ENCODE data around the gene C1orf232.
A peak's percentile ranks its signal among the peaks of the same experiment; 100 is the strongest.

Gene C1orf232
- 0 reads per million in 9 experiments for total RNA-seq

DNA sequence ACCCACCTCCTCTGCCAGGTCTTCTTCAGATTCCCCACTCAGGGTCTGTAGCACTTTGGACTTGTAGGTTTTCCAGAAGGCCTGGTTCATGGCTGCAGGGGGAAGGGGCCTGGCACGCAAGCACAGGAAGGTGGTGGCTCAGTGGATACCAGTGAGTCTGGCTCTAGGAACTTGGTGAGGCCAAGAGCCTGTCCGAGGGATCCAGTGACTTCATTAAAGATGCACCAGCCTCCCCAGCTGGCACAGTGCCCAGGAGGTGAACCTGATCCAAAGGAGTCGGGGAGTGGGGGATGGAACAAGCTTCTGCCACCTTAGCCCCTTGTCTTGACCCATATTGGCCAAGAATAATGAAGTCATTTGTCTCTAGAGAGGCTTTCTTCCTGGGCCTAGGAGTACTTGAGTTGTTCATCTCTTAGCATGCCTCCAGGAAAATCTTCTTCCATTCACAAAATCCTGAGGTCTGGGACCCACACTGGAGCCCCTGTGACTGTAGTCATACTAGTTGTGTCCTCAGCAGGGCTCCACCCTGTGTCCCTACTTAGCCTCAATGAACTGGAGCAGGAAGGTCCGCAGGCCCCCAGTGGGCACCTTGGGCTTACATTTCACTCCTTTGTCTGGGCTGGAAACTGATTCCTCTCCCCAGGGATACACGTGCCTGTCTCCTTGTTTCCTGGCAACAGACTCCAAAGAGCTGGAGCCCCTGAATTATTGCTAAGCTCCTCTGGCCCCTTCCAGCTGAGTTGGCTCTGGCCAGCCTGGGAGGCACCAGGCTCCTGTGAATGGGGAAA lies at the start of gene C1orf232:
Gene C1orf232 (minus strand): TSS at position 554 of the 788 bp plus-strand sequence. CDS start 464 bp downstream, at position 90.
- Mint-ChIP-seq H3K4me1 (ENCODE audit: low read depth in 2 of 2) (peaks cover 15 to 28% of the 10 kb centered on the region in 2 donors), H3K4me3 (peak within 1 kb of the TSS; percentile 87 to 89), H3K27me3 (peaks cover 0 to 11% of the 10 kb centered on the region in 2 donors), H3K27ac (peak within 1 kb of the TSS; percentile 84 to 89), H3K9me3 (no peaks in the 10 kb centered on the region), H3K36me3 (ENCODE audit: insufficient read depth) (peaks cover 5% of the 10 kb centered on the region)
- ATAC-seq (replicated peaks), result no peak
- no peak for DNase-seq

DNA sequence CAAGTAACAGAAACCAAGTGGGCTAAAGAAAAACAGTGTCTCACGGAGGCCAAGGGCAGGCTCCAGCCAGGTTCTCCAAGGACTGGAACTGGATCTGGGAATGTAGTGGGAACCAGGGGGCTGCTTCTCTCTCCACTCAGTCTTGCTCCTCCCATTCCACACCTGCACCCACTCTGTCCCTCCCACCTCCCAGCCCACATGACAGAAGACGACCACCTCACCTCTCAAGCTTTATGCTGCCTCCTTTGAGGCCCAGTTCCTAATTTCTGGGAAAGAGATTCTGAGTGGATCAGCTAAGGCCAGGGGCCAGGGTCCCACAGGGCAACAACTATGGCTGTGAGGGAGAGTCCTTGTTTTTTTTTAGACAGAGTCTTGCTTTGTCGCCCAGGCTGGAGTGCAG lies 46.5 kb upstream of the C1orf232 start:
- no peak overlapping the region for H3K4me3 Mint-ChIP-seq
- H3K9me3 Mint-ChIP-seq, result no peaks in the 10 kb centered on the region
- H3K27me3 Mint-ChIP-seq, result peaks cover 19 to 23% of the 10 kb centered on the region in 2 donors
- ATAC-seq (replicated peaks), result no peak
- no peaks in the 10 kb centered on the region for H3K36me3 Mint-ChIP-seq (ENCODE audit: insufficient read depth)
- no peak for DNase-seq
- peak overlapping the region in 1 of 2 donors; percentile 29 for H3K27ac Mint-ChIP-seq
- no peaks in the 10 kb centered on the region for H3K4me1 Mint-ChIP-seq (ENCODE audit: low read depth in 2 of 2)

DNA sequence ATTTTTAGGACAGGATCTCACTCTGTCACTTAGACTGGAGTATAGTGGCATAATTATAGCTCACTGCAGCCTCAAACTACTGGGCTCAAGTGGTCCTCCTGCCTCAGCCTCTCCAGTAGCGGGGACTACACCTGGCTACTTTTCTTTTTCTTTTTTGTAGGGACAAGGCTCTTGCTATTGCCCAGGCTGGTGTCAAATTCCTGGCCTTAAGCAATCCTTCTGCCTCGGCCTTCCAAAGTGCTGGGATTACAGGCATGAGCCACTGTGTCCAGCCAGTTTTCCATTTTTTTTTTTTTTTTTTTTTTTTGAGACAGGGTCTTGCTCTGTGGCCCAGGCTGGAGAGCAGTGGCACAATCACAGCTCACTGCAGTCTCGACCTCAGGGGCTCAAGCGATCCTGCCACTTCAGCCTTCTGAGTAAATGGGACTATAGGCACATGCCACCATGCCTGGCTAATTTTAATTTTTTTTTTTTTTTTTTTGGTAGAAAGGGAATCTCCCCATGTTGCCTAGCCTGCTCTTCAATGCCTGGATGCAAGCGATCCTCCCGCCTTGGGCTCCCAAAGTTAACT lies 44.7 kb upstream of the C1orf232 start:
- Mint-ChIP-seq H3K36me3 (ENCODE audit: insufficient read depth) (no peaks in the 10 kb centered on the region), H3K9me3 (no peaks in the 10 kb centered on the region), H3K4me3 (no peak overlapping the region), H3K27ac (no peak overlapping the region), H3K27me3 (peaks cover 9 to 11% of the 10 kb centered on the region in 2 donors), H3K4me1 (ENCODE audit: low read depth in 2 of 2) (no peaks in the 10 kb centered on the region)
- ATAC-seq (replicated peaks) (no peak), DNase-seq (no peak)

GRCh38 chr1:26212726-26213125 lies 44.0 kb upstream of the C1orf232 start:
- no peak overlapping the region for H3K4me3 Mint-ChIP-seq
- H3K4me1 Mint-ChIP-seq (ENCODE audit: low read depth in 2 of 2), result no peaks in the 10 kb centered on the region
- ATAC-seq (replicated peaks) (no peak), DNase-seq (no peak)
- no peaks in the 10 kb centered on the region for H3K36me3 Mint-ChIP-seq (ENCODE audit: insufficient read depth)
- H3K27ac Mint-ChIP-seq, result no peak overlapping the region
- peaks cover 9 to 11% of the 10 kb centered on the region in 2 donors for H3K27me3 Mint-ChIP-seq
- no peaks in the 10 kb centered on the region for H3K9me3 Mint-ChIP-seq

- Mint-ChIP-seq H3K4me3 (no peak overlapping the region), H3K4me1 (ENCODE audit: low read depth in 2 of 2) (no peaks in the 10 kb centered on the region), H3K27ac (no peak overlapping the region), H3K36me3 (ENCODE audit: insufficient read depth) (peaks cover 2% of the 10 kb centered on the region), H3K27me3 (peaks cover 9 to 11% of the 10 kb centered on the region in 2 donors), H3K9me3 (no peaks in the 10 kb centered on the region)
- DNase-seq, result no peak
- ATAC-seq (replicated peaks), result no peak
Measured at GRCh38 chr1:26210147-26210870, 41.5 kb upstream of the C1orf232 start.

- Mint-ChIP-seq H3K27me3 (no peaks in the 10 kb centered on the region), H3K27ac (no peak overlapping the region), H3K36me3 (ENCODE audit: insufficient read depth) (peaks cover 2% of the 10 kb centered on the region), H3K4me1 (ENCODE audit: low read depth in 2 of 2) (peaks cover 4 to 27% of the 10 kb centered on the region in 2 donors), H3K4me3 (no peak overlapping the region), H3K9me3 (no peaks in the 10 kb centered on the region)
- no peak for DNase-seq
- ATAC-seq (replicated peaks), result no peak
Measured at GRCh38 chr1:26203642-26204318, 35.0 kb upstream of the C1orf232 start.

- Mint-ChIP-seq H3K27me3 (peaks cover 0 to 16% of the 10 kb centered on the region in 2 donors), H3K27ac (peak overlapping the region in 1 of 2 donors; percentile 88), H3K9me3 (no peaks in the 10 kb centered on the region), H3K36me3 (ENCODE audit: insufficient read depth) (no peaks in the 10 kb centered on the region), H3K4me3 (no peak overlapping the region), H3K4me1 (ENCODE audit: low read depth in 2 of 2) (peaks cover 4 to 27% of the 10 kb centered on the region in 2 donors)
- ATAC-seq (replicated peaks), result no peak
- no peak for DNase-seq
Measured at GRCh38 chr1:26200413-26200812, 31.6 kb upstream of the C1orf232 start.

DNA sequence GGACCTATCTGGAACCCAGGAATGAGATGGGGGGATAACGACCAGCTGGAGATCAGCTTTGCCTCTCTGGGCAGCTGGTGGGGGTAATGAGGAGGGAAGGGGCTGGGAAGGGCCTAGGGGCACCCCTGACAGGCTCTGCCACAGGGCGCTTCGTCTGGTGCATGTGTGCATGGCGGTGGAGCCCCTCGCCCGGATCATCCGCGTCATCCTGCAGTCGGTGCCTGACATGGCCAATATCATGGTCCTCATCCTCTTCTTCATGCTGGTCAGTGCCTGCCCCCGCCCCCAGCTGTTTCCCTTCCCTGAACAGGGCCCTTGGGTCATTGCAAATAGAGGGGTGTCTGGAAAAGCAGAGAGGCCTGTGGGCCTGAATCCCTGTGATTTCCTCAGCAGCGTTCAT lies 29.1 kb upstream of the C1orf232 start:
- Mint-ChIP-seq H3K36me3 (ENCODE audit: insufficient read depth) (no peaks in the 10 kb centered on the region), H3K9me3 (no peaks in the 10 kb centered on the region), H3K27me3 (peaks cover 0 to 16% of the 10 kb centered on the region in 2 donors), H3K27ac (no peak overlapping the region), H3K4me1 (ENCODE audit: low read depth in 2 of 2) (peaks cover 4 to 22% of the 10 kb centered on the region in 2 donors), H3K4me3 (no peak overlapping the region)
- DNase-seq (no peak), ATAC-seq (replicated peaks) (no peak)

DNA sequence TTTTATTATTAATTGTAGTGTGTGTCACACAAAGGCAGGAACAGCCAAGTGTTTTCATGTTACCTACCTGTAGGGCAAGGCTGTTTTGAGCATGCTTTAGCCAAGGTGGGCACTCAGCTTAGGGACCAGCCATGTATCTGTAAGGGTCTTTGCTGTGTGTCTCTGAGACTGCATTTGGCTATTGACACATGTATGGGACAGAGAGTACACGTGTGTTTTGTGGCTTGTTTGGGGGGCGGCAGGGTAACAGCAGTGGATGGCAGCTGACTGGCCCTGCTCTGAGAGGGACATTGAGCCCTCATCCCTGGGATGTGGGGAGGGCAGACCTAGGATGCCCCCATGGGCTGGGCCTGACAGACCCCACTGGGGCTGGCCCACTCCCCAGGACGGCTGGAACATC lies 28.5 kb upstream of the C1orf232 start:
- H3K27me3 Mint-ChIP-seq, result peaks cover 0 to 16% of the 10 kb centered on the region in 2 donors
- no peak overlapping the region for H3K4me3 Mint-ChIP-seq
- H3K4me1 Mint-ChIP-seq (ENCODE audit: low read depth in 2 of 2), result peaks cover 4 to 19% of the 10 kb centered on the region in 2 donors
- DNase-seq (no peak), ATAC-seq (replicated peaks) (no peak)
- H3K36me3 Mint-ChIP-seq (ENCODE audit: insufficient read depth), result no peaks in the 10 kb centered on the region
- H3K9me3 Mint-ChIP-seq, result no peaks in the 10 kb centered on the region
- H3K27ac Mint-ChIP-seq, result no peak overlapping the region

DNA sequence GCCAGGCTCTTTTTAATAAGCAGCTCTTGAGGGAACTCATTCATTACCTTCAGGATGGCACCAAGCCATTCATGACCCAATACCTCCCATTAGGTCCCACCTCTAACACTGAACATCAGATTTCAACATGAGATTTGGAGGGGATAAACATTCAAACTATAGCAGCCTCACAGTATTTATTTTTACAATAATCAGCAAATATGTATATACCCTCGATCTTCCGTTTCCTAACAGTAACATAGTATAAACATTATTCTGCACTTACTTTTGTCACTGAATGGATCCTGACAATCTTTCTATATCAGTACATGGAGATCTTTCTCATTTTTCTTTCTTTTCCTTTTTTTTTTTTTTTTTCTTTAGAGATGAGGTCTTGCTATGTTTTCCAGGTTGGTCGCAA lies 27.0 kb upstream of the C1orf232 start:
- Mint-ChIP-seq H3K4me3 (no peak overlapping the region), H3K27me3 (peaks cover 7 to 16% of the 10 kb centered on the region in 2 donors), H3K27ac (no peak overlapping the region), H3K4me1 (ENCODE audit: low read depth in 2 of 2) (peaks cover 11% of the 10 kb centered on the region in 2 donors), H3K36me3 (ENCODE audit: insufficient read depth) (no peaks in the 10 kb centered on the region), H3K9me3 (no peaks in the 10 kb centered on the region)
- DNase-seq (no peak), ATAC-seq (replicated peaks) (no peak)

DNA sequence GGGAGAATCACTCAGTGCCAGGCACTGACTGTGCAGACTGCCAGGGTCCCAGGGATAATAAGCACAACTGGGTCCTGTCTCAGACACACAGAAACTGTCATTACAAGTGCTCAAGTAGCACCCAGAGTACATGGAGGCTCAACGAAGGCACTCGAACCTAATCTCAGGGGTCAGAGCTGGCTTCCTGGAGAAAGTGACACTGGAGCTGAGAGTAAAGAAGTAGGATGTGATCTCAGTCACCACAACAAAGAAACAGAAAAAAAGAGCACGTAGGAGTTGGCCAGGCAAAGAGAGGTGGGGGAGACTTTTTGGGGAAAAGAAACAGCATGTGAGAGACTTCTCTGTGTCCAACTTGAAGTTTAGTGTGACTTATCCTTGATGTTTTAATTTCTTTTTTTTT lies 23.0 kb upstream of the C1orf232 start:
- Mint-ChIP-seq H3K27me3 (peaks cover 0 to 7% of the 10 kb centered on the region in 2 donors), H3K9me3 (no peaks in the 10 kb centered on the region), H3K36me3 (ENCODE audit: insufficient read depth) (no peaks in the 10 kb centered on the region), H3K27ac (no peak overlapping the region), H3K4me1 (ENCODE audit: low read depth in 2 of 2) (peaks cover 4 to 7% of the 10 kb centered on the region in 2 donors), H3K4me3 (no peak overlapping the region)
- ATAC-seq (replicated peaks) (no peak), DNase-seq (no peak)

GRCh38 chr1:26190373-26190987 lies 21.7 kb upstream of the C1orf232 start, which contains the start of gene CATSPER4:
Gene CATSPER4, plus strand, starts transcription at chr1:26190602. Its CDS starts 26 bp downstream, at chr1:26190628.
- H3K27ac Mint-ChIP-seq, result peak within 1 kb of the TSS in 1 of 2 donors; percentile 9

More at GRCh38 chr1:26190373-26190987, 21.7 kb upstream of the C1orf232 start, which contains the start of gene CATSPER4:
- Mint-ChIP-seq H3K4me1 (ENCODE audit: low read depth in 2 of 2) (peaks cover 4 to 7% of the 10 kb centered on the region in 2 donors), H3K9me3 (no peaks in the 10 kb centered on the region), H3K36me3 (ENCODE audit: insufficient read depth) (no peaks in the 10 kb centered on the region), H3K27me3 (peaks cover 0 to 7% of the 10 kb centered on the region in 2 donors), H3K4me3 (no peak within 1 kb of the TSS)
- DNase-seq (no peak), ATAC-seq (replicated peaks) (peak; percentile 24)

Measured in effector memory CD8-positive, alpha-beta T cell (primary cell).